Panc1 (cell line): Measurements from ENCODE around the gene RNU5B-1. TPM values are rescaled to one million over a fixed set of nuclear protein-coding genes. Genes with fewer than 3 reads are reported as not detected.

Experiments used
- ATAC-seq: fragments of 200-7000 bp; cut with Tn5 transposase; 2 replicates; pipeline ENCODE4 v1.9.1; 2020; ENCODE audit warnings: mild to moderate bottlenecking, moderate library complexity
- BruUV-seq: library from RNA; stranded (reverse); fragments of 400-500 nt; replicated peaks from 2 replicates; lab custom pipeline; 2021; lab: Mats Ljungman, UMichigan
- CTCF ChIA-PET: fragments of 300-600 bp; sonication (Branson Sonifier 250); formaldehyde crosslinking; loops from one replicate; lab custom pipeline; 2022; ENCODE audit warnings: antibody characterized with exemption; lab: Charles Lee
- POLR2A ChIA-PET: fragments of 300-600 bp; sonication (Branson Sonifier 250); formaldehyde crosslinking; loops from one replicate; lab custom pipeline; 2022; ENCODE audit warnings: antibody characterized with exemption; lab: Charles Lee
- DNase-seq: peaks from one replicate; pipeline ENCODE4 v3.0.0-alpha.2; 2010; ENCODE audit warnings: low read depth, low spot score
- H3K27ac ChIP-seq: 2 replicates; pipeline ENCODE4 v1.5.1; 2011; ENCODE audit warnings: mild to moderate bottlenecking, low read length, inconsistent platforms
- H3K27me3 ChIP-seq: fragments of 200-500 bp; sonication (Bioruptor generic); 2 replicates; pipeline ENCODE4 v1.6.0; 2014; ENCODE audit warnings: low read length, inconsistent platforms; ENCODE audit not compliant: control insufficient read depth, insufficient read depth
- H3K36me3 ChIP-seq: fragments of 200-500 bp; sonication (Bioruptor generic); 2 replicates; pipeline ENCODE4 v1.5.1; 2014; ENCODE audit warnings: inconsistent platforms, mild to moderate bottlenecking, low read length, moderate library complexity; ENCODE audit not compliant: control insufficient read depth, insufficient read depth
- H3K4me1 ChIP-seq: 2 replicates; pipeline ENCODE4 v1.5.1; 2011; ENCODE audit warnings: inconsistent platforms, mild to moderate bottlenecking, low read length, moderate library complexity; ENCODE audit not compliant: control insufficient read depth, insufficient read depth
- H3K4me3 ChIP-seq, 2 experiments: 2 replicates each; pipeline ENCODE4 v1.5.1; 2011 to 2012; ENCODE audit warnings: low read depth in 2 of 2, low read length in 2 of 2, mild to moderate bottlenecking in 2 of 2, inconsistent platforms in 1 of 2, moderate library complexity in 1 of 2
- H3K9me3 ChIP-seq: fragments of 200-500 bp; sonication (Bioruptor generic); 2 replicates; pipeline ENCODE4 v1.5.1; 2014; ENCODE audit warnings: low read depth, mild to moderate bottlenecking, inconsistent platforms, low read length, moderate library complexity; ENCODE audit not compliant: control insufficient read depth, insufficient read depth
- POLR2AphosphoS5 ChIP-seq: IDR thresholded peaks from 2 replicates; pipeline ENCODE4 v1.6.1; 2012; ENCODE audit warnings: mild to moderate bottlenecking, low read depth, low read length, moderate library complexity
- SIN3A ChIP-seq: IDR thresholded peaks from 2 replicates; pipeline ENCODE4 v1.6.1; 2012; ENCODE audit warnings: low read depth, mild to moderate bottlenecking, low read length, moderate library complexity, borderline replicate concordance; ENCODE audit not compliant: insufficient read depth
- TCF7L2 ChIP-seq: IDR thresholded peaks from 2 replicates; pipeline ENCODE4 v1.6.1; 2011; ENCODE audit warnings: mild to moderate bottlenecking, low read depth, low read length, inconsistent platforms
- in situ Hi-C: cut with HindIII; loops from 2 replicates; pipeline ENCODE4 v1.10.0; 2016; ENCODE audit warnings: low sequenced_read_pairs, low pct_unique_long_range_greater_than_20kb
- intact Hi-C: fragments of 100-400 bp; cut with micrococcal nuclease; formaldehyde crosslinking; loops from one replicate; pipeline ENCODE4 v1.10.0; 2022; ENCODE audit not compliant: unreplicated experiment
- total RNA-seq: library from RNA; stranded (reverse); gene quantifications from one replicate; pipeline ENCODE4 v1.2.1, GENCODE V29; 2021; ENCODE audit not compliant: unreplicated experiment
- TF ChIP-seq, protein P1 (sequence below), 2 experiments: IDR thresholded peaks; 2 replicates each; pipeline ENCODE4 v1.6.1; 2011 to 2012; ENCODE audit warnings: low read depth in 2 of 2, control low read depth in 1 of 2, low read length in 1 of 2, mild to moderate bottlenecking in 1 of 2, moderate library complexity in 1 of 2; ENCODE audit not compliant: insufficient read depth in 1 of 2
- TF ChIP-seq, protein P2 (sequence below): fragments of 450-650 bp; IDR thresholded peaks from 2 replicates; pipeline ENCODE4 v1.5.1; 2017; ENCODE audit warnings: mild to moderate bottlenecking

The RNU5B-1 gene
- total RNA-seq, 1 experiment from 2014 or later = not detected

DNA sequence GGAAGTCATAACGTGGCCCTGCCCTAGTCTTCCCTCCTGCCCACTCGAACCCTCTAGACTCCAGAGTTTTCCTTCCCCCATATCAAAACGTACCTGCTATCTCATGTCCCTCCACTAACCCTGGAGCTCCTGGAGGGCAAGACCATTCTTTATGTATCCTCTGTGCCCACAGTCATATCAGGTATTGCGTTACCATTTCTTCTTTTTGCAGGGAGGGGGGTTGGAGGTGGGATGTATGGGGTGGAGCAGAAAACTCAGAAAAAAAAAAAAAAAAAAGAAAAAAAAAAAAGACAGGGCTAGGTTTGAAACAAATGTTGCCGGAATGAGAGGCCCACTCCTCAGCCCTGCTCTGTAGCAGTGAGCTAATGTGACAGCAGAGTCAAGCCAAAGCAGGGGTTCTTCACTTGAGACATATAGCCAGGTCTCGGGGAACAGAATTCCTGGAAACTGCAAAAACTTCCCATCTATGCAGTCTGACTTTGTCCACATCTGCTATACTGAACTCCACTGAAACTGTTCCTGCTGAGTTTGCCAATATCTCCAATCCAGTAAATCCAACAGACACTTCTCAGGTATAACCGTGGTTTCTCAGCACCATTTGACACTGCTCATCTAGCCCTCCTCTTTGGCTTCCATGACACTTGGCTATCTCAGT, 48.9 kb upstream of the RNU5B-1 start:
- DNase-seq (no peak), ATAC-seq (no peak)
- Histone ChIP-seq H3K27ac (no peak overlapping the region), H3K4me1 (no peaks in the 10 kb centered on the region), H3K27me3 (no peaks in the 10 kb centered on the region), H3K36me3 (no peaks in the 10 kb centered on the region; the same call in 1 of the 2 replicates), H3K9me3 (no peaks in the 10 kb centered on the region), H3K4me3 (no peak overlapping the region)
- CTCF ChIA-PET = interaction anchor here (0.6 kb wide), 1 partner anchor 24 kb away, joined by 3 read pairs; no protein-coding TSS in a partner anchor
- BruUV-seq = no TSS peak
- intact Hi-C loops = no loop called here
- in situ Hi-C loops = no loop called here
- no peak for TF ChIP-seq TCF7L2
- TF ChIP-seq SIN3A = no peak
- TF ChIP-seq, protein P1, sequence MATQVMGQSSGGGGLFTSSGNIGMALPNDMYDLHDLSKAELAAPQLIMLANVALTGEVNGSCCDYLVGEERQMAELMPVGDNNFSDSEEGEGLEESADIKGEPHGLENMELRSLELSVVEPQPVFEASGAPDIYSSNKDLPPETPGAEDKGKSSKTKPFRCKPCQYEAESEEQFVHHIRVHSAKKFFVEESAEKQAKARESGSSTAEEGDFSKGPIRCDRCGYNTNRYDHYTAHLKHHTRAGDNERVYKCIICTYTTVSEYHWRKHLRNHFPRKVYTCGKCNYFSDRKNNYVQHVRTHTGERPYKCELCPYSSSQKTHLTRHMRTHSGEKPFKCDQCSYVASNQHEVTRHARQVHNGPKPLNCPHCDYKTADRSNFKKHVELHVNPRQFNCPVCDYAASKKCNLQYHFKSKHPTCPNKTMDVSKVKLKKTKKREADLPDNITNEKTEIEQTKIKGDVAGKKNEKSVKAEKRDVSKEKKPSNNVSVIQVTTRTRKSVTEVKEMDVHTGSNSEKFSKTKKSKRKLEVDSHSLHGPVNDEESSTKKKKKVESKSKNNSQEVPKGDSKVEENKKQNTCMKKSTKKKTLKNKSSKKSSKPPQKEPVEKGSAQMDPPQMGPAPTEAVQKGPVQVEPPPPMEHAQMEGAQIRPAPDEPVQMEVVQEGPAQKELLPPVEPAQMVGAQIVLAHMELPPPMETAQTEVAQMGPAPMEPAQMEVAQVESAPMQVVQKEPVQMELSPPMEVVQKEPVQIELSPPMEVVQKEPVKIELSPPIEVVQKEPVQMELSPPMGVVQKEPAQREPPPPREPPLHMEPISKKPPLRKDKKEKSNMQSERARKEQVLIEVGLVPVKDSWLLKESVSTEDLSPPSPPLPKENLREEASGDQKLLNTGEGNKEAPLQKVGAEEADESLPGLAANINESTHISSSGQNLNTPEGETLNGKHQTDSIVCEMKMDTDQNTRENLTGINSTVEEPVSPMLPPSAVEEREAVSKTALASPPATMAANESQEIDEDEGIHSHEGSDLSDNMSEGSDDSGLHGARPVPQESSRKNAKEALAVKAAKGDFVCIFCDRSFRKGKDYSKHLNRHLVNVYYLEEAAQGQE (IDR thresholded peaks at IDR 0.05; ENCODE audit: insufficient read depth in 1 of 2, low read depth in 2 of 2, low read length in 1 of 2) = no peak
- TF ChIP-seq, protein P2, sequence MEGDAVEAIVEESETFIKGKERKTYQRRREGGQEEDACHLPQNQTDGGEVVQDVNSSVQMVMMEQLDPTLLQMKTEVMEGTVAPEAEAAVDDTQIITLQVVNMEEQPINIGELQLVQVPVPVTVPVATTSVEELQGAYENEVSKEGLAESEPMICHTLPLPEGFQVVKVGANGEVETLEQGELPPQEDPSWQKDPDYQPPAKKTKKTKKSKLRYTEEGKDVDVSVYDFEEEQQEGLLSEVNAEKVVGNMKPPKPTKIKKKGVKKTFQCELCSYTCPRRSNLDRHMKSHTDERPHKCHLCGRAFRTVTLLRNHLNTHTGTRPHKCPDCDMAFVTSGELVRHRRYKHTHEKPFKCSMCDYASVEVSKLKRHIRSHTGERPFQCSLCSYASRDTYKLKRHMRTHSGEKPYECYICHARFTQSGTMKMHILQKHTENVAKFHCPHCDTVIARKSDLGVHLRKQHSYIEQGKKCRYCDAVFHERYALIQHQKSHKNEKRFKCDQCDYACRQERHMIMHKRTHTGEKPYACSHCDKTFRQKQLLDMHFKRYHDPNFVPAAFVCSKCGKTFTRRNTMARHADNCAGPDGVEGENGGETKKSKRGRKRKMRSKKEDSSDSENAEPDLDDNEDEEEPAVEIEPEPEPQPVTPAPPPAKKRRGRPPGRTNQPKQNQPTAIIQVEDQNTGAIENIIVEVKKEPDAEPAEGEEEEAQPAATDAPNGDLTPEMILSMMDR = no peak
- no peak for TF ChIP-seq POLR2AphosphoS5
- POLR2A ChIA-PET = no interaction called here

DNA sequence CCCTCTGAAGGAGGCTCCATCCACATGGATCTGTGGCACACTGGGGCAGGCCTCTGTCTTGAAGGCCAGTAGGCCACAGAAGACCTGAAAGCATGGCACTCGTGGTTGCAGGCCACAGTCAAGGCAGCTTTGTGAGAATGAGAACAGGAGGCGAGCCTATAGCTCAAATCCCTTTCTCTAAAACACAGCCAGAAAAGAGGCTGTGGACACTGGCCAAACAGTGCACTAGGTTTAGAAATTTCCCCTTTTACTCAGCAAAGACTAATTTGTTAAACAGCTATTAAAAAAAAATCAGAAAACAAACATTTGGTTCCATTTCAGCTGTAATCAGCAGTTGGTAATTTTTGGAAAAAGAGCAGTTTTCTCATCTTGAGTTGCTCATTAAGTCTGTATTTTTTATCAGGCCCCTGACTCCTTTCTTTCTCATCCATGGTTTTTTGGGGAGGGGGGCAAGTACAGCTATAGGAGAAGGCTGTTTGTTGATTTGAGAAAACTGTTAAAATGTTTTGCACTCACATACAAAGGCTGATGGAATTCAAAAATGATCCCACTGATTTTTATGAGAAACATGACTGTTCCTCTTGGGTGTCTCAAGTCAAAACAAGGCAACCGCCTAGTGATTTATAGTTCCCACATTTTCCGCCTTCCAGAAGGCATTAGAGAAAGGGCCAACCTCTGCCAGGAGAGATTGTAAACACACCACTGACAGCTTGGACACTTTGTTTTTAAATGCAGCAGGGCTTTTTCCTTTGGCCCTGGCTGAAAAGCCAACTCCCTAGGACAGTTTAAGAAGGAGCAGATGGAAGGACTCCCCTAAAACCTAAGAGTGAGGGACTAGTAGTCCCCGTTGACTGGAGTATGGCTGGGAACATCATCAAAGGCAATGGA, 45.9 kb upstream of the RNU5B-1 start:
- Histone ChIP-seq H3K27ac (no peak overlapping the region), H3K4me3 (no peak overlapping the region), H3K9me3 (no peaks in the 10 kb centered on the region), H3K27me3 (no peaks in the 10 kb centered on the region), H3K4me1 (no peaks in the 10 kb centered on the region), H3K36me3 (no peaks in the 10 kb centered on the region; the same call in 1 of the 2 replicates)
- in situ Hi-C loops = no loop called here
- ATAC-seq (no peak), DNase-seq (no peak)
- TSS peak; percentile 68 for BruUV-seq
- ChIA-PET CTCF (no interaction called here), POLR2A (no interaction called here)
- TF ChIP-seq POLR2AphosphoS5 = no peak
- TF ChIP-seq, protein P1 (IDR thresholded peaks at IDR 0.05; ENCODE audit: insufficient read depth in 1 of 2, low read depth in 2 of 2, low read length in 1 of 2) = no peak
- TF ChIP-seq TCF7L2 = no peak
- TF ChIP-seq, protein P2 = no peak
- intact Hi-C loops = no loop called here
